HG02943 (cell line): Measurements from ENCODE around the gene HS6ST2.

Source experiments
- ATAC-seq: cut with Tn5 transposase; IDR thresholded peaks from one replicate; pipeline ENCODE4 v1.9.1; 2021; ENCODE audit warnings: mild to moderate bottlenecking, low read depth, moderate library complexity; ENCODE audit not compliant: unreplicated experiment

The HS6ST2 gene

DNA sequence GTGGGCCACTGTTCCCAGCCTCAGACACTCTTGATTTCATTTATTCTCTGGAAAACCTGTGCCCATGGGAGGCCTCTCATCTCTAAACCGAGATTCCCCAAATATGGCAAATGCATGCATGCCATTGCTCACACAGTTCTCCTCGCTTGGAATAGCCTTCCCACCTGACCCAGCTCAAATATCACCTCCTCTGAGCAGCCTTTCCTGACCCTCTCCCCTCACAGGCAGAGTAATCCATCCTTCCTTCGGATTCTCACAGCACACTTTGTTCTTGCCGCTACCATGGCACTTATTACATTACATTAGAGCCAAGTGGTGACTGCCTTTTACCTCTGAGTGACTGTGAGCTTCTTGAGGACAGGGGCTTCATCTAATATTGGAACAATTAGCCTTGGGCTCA lies 209.5 kb downstream of the HS6ST2 start:
- ATAC-seq = no peak

DNA sequence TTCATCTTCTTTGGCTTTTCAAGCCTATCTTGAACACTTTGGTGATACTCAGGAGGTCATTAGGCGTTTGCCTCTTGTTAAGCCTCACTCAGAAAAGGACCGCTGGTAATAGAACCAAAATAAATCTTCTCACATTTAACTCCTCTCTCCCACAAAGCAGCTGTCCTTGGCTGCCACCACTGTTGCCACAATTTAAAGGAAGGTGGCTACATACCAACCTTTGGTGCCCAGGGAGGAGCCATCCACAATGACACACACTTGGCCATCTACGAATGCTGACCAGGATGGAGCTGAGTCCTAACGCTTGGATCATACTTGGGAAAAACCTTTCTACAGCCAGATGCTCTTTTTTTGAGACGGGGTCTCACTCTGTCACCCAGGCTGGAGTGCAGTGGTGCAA lies 210.2 kb downstream of the HS6ST2 start:
- ATAC-seq = no peak

DNA sequence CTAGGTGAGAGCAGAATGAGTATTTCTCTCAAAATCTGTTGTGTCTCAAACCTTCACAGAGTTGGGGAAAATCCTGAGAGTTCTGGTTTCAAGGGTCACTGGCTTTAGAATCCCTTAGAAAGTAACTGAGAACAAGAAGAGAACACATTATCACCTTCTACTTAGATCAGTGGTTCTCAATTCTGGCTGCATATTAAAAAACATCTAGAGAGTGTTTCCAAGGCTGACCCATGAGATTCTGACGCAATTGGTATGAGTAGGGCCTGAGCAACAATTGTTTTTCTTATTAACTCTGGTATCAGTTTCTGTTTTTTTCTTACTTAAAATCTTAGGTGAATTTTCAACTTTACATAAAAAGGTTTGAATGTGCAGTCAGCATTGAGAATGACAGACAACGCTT lies 212.8 kb downstream of the HS6ST2 start:
- ATAC-seq = no peak

DNA sequence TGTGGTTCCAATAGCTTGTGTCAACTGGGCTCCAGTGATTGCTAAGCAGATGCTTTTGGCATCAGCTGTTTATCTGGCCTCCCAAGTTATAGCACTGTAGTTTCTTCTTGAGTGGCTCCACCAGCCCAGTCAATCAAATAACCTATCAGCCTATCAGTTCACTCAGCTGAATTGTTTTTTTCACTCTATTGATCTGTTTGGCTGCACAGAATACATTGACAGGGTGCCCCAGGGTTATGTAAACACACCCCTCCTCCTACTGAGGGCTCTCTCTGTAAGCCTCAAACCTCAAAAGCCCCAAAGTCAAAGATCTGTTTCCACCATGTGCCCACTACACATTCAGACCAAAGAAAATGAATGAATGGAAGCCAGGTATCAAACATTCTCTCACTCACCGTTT lies 214.0 kb downstream of the HS6ST2 start:
- no peak for ATAC-seq

DNA sequence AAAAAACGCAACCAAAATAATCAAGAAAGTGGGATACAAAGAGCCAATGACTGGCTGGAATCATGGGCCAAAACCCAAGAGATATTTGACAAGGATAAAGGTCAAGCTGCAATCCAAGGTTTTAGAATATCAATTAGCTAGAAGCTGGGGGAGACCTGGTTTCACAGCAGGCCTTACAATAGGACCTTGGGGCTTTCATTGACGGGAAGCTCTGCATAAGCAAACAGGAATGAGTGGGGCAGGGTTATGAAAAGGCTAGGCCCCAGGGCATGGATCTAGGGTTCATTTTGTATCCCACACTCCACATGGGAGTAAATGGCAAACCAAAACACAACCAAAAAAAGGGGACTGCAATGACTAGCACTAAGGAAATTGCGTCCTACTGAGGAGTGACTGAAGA lies 215.3 kb downstream of the HS6ST2 start:
- ATAC-seq = no peak

DNA sequence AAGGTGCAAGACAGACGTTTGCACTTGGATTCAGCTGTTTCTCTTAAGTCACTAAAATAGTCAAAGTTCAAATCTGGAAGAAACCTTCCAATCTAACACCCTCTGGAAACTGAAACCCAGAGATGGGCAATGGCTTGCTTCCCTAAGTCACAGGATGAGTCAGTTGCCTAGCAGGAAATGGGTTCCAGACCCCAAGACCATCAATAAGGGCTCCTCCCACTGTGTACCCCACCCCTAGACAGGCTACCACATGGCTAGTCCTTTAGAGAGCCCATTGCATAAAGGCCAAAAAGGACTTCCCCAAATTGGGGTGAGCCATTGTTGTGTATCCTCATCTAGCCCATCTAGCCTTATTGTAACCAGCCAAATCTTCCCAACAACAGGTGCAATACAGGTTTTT lies 216.2 kb downstream of the HS6ST2 start:
- ATAC-seq = no peak

DNA sequence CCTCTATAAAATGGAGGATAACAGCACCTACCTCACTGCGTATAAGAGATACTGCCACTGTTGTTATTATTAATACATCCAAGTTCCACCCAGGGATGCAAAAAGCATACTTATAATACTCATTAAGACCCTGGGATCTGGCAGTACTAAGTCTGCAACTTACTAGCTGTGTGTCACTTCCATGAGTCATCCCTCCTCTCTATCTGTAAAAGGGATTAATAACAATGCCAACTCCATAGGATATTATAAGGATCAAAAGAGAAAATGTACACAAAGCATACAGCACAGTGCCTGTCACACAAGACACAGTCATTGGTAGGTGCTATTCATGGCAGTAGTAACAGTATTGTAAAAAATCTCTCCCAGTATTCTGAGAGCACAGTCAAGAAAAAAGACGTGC lies 216.7 kb downstream of the HS6ST2 start:
- no peak for ATAC-seq

DNA sequence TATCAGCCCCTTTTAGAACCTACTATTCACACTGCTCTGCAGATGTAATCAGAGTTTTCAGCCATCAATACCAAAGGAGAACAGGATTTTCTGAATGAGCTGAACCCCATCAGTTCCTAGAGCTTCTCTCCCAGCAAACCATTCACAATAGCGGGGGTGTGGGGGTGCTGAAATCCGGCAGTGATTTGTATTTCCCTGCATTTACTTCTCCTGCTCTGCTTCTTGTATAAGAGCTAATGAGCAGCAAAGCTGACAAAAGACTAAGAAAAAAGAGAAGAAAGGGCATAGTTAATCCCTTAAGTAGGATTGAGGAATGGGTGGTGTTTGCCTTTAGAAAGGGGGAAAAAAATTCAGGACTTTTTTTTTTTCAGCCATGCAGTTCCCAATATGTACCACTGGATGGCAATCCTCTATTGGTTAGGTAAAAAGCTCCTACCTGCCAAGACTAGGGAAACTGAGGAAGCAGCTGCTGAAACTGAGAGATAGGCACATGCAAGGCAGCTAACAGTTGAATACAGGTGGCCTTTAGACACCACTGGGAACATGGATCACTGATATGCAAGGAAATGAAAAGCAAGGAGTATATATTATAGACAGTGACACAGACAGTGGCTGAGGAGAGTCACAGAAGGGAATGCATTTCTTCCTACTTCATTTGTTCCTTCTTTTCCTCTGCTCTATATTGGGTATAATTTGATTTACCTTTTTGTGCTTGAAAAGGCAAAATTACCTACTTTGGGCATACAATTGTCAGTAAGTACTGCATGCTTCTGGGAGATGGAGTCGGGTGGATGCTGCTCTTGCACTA lies 217.9 kb downstream of the HS6ST2 start:
- no peak for ATAC-seq

DNA sequence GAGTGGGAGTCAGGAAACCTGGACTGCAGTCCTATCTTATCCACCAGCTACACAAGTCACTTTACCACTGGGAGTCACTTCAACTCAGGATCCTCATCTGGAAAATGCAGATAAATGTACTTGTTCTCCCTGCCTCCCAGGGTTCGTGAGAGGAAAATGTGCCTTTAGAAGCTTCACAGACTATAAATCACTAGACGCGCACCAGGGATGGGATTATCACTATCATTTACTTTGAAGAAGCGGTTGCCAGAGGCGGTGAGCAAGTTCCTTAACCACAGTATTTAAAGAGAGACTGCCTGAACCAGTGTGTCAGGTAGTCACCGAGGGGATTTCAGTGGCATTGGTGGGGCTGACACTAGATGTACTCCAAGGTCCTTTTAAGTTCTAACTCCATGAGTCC lies 219.5 kb downstream of the HS6ST2 start:
- no peak for ATAC-seq

DNA sequence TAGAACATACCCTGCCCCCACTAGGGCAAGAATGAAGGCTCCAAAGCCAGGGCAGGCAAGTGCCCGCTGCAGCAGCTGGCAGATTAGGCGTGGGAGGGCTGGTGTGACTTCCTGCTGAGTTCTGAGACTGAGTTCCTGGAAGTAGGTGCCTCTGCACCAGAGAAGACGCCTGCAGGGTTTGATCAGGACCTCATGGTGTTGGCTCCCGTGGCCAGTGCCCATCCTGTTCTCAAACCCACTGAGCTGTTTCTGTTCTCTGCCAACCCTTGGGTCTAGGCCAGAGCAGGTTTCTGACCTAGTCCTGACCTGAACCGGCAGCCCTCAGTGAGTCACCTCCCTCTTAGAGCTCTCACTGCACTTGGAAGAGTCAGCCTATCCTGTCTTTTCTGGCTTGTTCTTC lies 220.7 kb downstream of the HS6ST2 start:
- ATAC-seq = no peak

DNA sequence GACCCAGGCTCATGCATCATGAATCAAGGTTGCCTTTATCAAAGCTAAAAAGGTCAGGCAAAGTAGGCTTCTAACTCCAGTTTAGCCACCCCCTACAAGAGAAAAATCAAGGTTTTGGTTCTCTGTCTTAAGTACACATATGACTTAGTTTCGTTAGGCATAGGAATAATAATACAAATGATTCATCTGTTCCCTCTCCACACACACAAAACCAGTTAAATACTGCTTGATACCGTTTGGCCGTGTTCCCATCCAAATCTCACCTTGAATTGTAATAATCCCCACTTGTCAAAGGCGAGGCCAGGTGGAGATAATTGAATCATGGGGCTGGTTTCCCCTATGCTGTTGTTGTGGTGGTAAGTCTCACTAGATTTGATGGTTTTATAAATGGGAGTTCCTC lies 226.2 kb downstream of the HS6ST2 start:
- no peak for ATAC-seq

DNA sequence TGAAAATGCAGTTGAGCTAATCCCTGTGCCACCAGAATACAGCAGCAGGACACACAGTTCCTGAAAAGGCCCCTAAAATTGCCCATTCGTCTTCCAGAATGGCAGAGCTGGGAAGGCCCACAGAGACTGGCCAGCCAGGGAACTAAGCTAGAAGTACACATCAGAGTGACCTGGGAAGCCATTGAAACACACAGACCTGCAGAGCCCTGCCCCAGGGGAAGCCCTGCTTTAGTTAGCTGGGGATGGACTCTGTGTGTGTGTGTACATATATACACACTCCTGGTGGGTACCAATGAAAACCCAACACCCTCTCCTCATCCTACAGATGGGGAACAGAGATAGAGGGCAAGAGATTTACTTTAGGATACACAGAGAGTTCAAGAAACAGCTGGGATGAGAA lies 227.7 kb downstream of the HS6ST2 start:
- ATAC-seq = no peak

DNA sequence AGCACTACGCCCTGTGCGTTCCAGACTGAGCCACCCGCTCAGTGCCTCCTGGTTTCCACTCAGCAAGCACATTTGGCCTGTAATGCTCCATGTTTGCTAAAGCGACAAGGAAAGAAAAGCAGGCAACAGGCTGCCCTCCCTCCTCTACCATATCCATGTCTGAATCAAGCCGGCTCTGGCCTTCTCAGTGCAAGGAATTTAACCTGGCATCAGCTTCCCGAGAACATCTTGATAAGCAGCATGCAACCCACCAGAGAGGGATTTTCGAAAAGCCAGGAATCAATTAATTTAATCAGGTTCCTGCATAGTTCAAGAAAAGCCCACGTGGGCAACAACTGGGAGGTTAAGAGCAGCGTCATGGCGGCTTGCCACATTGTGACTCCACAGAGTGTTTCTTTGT lies 228.2 kb downstream of the HS6ST2 start:
- ATAC-seq = no peak

DNA sequence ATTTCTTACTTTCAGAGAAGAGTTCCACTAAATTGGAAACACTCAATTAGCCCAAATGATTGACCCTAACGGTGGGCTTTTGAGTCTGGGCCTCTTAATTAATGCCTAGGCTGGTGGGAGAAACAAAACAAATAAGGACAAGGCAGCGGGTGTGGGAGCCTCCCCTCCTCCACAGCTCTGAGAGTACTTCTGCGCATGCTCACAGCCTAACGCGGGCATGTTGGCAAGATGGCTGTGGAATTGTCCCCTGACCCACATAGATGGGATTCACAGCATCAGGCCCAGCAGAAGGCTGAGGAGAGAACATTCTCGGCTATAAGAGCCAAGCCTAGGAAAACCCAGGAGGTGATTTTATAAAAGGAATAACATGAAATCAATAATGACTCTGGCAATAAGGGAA lies 230.1 kb downstream of the HS6ST2 start:
- no peak for ATAC-seq

DNA sequence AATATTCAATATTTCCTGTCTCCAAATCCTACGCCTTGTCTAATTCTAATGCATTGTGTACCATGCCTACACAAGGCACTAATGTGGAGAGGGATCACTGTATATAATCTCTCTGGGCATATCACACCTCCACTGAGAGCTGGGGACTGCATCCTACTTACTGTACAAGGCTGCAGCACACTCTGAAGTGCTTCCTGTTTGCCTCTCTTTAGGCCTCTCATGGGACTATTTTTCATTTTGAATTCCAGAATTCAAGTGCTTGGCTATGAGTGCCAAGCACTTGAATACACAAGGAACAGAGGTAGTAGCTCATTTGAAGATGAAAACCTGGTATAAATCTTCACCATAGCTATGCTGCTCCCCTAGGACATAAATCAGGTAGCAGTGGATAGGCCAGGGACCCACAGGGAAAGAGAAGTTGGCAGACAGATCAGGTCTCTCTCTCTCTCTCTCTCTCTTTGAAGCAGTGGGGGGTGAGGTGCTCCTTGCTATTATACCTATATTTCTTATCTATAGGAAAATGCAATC lies 239.9 kb downstream of the HS6ST2 start:
- ATAC-seq = no peak

DNA sequence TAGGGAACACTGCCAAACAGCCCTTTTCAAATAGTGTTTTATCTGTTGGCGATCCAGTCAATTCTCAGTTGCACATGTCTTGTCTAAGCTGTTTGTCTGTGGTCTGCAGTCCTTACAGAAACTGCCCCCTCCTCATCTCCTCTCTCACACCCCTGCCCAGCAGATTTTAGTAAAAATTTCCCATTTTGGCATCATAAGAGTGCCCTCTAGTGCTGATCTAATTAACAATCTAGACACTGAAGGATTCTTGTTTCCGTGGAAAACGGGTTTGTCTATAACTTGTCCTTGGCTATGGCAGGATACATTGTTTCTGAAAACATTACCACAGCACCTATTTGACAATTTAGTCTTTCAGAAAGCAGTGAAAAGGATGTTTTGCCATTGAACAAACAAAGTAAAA lies 242.4 kb downstream of the HS6ST2 start:
- no peak for ATAC-seq

DNA sequence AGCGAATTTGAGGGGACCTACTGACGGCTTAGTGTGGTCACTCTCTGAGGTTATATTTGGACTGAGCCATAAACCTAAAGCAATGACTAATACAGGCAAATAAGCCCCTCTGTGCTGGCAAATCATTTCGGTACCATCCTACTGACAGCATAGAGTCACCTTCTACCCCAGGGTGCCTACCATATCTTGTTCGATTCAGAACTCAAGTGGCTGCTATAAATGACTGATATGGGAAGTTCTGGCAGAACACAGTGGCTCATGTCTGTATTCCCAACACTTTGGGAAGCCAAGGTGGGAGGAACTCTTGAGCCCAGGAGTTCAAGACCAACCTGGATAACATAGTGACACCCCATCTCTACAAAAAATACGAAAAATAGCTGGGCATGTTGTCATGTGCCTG lies 243.5 kb downstream of the HS6ST2 start:
- ATAC-seq = no peak

DNA sequence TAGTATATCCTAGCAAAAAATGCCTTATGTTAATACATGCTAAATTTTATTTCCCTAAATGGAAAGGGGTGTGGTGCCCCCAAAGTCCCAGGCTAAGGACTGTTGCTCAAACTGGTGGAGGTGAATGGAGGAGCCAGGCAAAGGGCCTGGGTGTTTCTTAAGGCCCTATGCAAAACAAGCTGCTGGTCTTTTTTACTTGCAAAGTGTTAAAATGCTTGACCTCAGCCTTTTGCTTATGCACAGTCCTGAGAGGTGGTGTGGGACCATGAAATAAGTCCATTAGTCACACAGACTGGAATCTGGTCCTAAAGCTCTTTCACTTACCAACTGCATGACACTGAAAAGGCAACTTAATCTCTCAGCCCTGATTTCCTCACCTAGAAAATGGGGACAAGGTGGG lies 246.1 kb downstream of the HS6ST2 start:
- no peak for ATAC-seq

DNA sequence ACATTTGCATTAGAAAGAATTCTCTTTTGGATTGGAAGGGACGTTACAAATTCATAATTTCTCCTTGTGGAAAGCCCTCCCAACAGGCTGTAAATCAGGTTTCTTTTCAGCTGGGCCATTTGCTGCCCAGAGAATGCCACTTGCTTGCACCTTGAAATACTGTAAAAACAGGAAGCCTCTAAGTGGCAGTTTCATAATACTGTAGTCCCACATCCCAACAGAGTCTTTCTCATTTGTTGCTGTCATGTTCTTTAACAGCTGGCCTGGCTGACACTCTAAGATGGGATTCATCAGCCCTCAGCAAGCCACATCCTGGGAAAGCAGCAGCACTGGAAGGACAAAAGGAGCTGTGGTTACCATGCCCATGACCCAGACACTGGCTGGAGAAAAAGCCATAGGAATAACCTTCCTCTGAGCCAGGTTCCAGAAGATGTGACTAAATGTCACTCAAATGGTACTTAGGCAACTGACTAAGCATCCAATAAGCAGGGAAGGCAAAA lies 247.7 kb downstream of the HS6ST2 start:
- no peak for ATAC-seq

DNA sequence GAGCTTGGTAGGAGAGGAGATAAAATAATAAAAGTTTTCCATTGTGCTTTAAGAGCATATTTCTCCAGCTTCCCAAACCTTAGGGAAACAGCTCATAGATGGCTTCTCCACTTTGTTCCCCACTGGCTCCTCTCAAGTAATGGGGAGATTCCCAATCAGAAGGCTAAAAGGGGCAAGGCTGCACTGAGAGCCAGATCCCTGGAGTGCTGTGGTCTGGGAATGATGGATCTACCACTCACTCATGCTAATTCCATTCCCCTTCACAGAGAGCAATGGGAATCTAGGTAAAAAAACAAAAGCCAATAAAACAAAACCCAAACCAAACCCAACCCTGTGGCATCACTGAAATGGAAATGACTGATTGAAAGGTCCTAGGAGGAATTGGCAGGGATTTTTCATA lies 249.9 kb downstream of the HS6ST2 start:
- ATAC-seq = no peak

DNA sequence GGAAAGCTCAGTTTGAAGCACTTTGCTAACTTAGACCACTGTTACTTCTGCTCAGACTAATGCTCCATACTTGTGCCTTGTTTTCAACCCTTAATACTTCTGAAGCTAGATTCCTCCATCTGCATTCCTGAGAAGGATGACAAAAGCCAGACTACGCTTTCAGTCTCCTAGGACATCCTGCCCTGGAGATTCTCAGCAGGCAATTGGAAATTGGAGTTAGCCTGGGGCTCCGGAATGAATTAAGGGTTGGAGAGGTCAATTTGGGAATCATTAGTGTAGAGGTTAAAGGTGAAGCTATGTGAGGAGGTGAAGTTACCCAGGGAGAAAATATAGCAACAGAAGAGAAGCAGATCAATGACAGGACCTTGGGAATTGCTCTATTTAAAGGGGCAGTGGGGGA lies 253.7 kb downstream of the HS6ST2 start:
- no peak for ATAC-seq

DNA sequence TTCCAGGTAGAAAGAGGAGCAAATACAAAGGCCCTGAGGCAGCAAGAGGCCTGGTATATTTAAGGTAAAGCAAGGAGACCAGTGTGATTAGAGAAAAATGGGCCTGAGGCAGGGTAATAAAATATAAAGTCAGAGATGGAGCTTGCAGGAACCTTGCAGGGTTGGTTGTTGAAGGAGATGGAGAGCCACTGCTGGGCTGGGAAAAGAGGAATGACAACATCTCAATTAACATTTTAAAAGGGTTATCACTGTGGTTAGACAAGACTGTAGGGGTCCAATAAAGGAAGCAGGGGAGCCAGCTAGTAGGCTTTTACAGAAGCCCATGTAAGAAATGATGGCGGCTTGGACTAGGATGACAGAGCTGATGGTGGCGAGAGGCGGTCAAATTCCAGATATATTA lies 264.0 kb downstream of the HS6ST2 start:
- no peak for ATAC-seq
